Effector memory CD8-positive, alpha-beta T cell (primary cell): ENCODE data around the gene DGKZ.
"Not testable (repeated sequence)": the region's sequence is repeated elsewhere in the genome, so short reads cannot be mapped to it uniquely, and the experiment has no call there.

Experiments used
- ATAC-seq: fragments of 150-1000 bp; cut with Tn5 transposase; replicated peaks from 2 replicates; pipeline ENCODE4 v1.10.0; 2021; ENCODE audit warnings: mild to moderate bottlenecking, moderate library complexity
- DNase-seq, 3 experiments: peaks; one replicate each; pipeline ENCODE4 v3.0.0; 2021
- H3K27ac Mint-ChIP-seq, 2 donors: one replicate each; pipeline ENCODE4 v1.8.0; 2022; ENCODE audit warnings: mild to moderate bottlenecking in 2 of 2, mixed read lengths in 2 of 2, moderate library complexity in 2 of 2
- H3K27me3 Mint-ChIP-seq, 2 donors: one replicate each; pipeline ENCODE4 v1.8.0; 2022; ENCODE audit warnings: mixed read lengths in 2 of 2
- H3K36me3 Mint-ChIP-seq: one replicate; pipeline ENCODE4 v1.8.0; 2022; ENCODE audit warnings: mild to moderate bottlenecking, moderate library complexity, mixed read lengths; ENCODE audit not compliant: insufficient read depth
- H3K4me1 Mint-ChIP-seq, 2 donors: one replicate each; pipeline ENCODE4 v1.8.0; 2022; ENCODE audit warnings: low read depth in 2 of 2, mixed read lengths in 2 of 2
- H3K4me3 Mint-ChIP-seq, 2 donors: one replicate each; pipeline ENCODE4 v1.8.0; 2022; ENCODE audit warnings: mild to moderate bottlenecking in 2 of 2, mixed read lengths in 2 of 2, moderate library complexity in 2 of 2
- H3K9me3 Mint-ChIP-seq, 2 donors: one replicate each; pipeline ENCODE4 v1.8.0; 2022; ENCODE audit warnings: mixed read lengths in 2 of 2

Gene DGKZ

DNA sequence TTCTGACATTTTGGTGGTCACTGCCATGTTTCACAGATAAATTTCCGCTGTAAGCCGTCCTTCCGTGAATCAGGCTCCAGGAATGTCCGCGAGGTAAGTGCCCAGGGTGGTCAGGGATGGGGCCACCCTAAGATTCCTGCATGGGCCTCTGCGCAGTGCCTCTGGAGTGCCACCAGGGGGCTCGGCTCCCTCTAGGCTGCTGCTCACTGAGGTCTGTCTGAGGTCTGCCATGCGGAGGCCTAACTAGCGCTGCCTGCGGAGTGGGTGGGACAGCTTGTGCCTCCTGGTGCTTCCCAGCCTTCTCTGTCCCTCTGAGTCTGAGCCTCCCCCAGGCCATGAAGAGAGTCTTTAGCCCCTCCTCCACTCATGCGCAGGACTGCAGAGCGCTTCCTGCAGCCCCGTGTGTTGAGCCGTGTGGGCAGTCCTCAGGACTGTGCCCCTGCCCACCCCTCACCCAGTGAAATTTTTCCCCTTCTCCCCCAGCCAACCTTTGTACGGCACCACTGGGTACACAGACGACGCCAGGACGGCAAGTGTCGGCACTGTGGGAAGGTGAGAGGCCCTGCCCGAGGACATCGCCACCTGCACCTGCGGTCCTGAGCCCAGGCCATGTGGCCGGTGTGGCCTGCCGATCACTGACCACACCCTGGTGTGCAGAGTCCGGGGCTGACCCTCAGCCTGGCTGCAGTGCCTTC, 22.3 kb downstream of the DGKZ start:
- no peak overlapping the region for H3K4me3 Mint-ChIP-seq
- H3K9me3 Mint-ChIP-seq, result no peaks in the 10 kb centered on the region
- H3K36me3 Mint-ChIP-seq, result peaks cover 70% of the 10 kb centered on the region
- H3K27me3 Mint-ChIP-seq, result no peaks in the 10 kb centered on the region
- peak in 1 of 3 experiments; percentile 52 for DNase-seq
- H3K4me1 Mint-ChIP-seq, result peaks cover 26% of the 10 kb centered on the region in 2 donors
- ATAC-seq, result peak; percentile 60
- H3K27ac Mint-ChIP-seq, result peak overlapping the region; percentile 44 to 84

- Mint-ChIP-seq H3K27ac (peak overlapping the region; percentile 5 to 44), H3K9me3 (no peaks in the 10 kb centered on the region)
These were observed 23.0 kb downstream of the DGKZ start for GRCh38 chr11:46370253-46370652.

GRCh38 chr11:46371262-46371661, 24.0 kb downstream of the DGKZ start:
- not testable (repeated sequence) for ATAC-seq, DNase-seq, H3K27ac Mint-ChIP-seq, H3K9me3 Mint-ChIP-seq, H3K4me3 Mint-ChIP-seq, H3K27me3 Mint-ChIP-seq
- H3K4me1 Mint-ChIP-seq, result peaks cover 11 to 17% of the 10 kb centered on the region in 2 donors
- H3K36me3 Mint-ChIP-seq, result peaks cover 80% of the 10 kb centered on the region

More at GRCh38 chr11:46370253-46370652, 23.0 kb downstream of the DGKZ start:
- Mint-ChIP-seq H3K36me3 (peaks cover 73% of the 10 kb centered on the region), H3K27me3 (no peaks in the 10 kb centered on the region), H3K4me1 (peaks cover 19 to 22% of the 10 kb centered on the region in 2 donors), H3K4me3 (no peak overlapping the region)
- no peak for ATAC-seq
- no peak for DNase-seq

DNA sequence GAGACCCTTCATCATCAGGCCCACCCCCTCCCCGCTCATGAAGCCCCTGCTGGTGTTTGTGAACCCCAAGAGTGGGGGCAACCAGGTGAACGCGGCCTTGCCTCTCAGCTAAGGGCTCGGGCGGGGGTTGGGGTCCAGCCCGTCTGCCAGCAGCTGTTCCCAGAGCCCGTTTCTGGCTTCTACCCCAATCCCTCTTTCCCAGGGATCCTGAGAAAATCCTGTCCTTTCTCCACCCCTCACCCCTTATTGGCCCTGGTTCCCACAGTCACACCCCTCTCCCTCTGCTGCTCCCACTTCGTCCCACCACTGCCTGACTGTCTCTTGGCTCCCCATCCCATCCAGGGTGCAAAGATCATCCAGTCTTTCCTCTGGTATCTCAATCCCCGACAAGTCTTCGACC, 24.8 kb downstream of the DGKZ start:
- ATAC-seq (no peak), DNase-seq (no peak)
- H3K36me3 Mint-ChIP-seq, result peaks cover 88% of the 10 kb centered on the region

DNA sequence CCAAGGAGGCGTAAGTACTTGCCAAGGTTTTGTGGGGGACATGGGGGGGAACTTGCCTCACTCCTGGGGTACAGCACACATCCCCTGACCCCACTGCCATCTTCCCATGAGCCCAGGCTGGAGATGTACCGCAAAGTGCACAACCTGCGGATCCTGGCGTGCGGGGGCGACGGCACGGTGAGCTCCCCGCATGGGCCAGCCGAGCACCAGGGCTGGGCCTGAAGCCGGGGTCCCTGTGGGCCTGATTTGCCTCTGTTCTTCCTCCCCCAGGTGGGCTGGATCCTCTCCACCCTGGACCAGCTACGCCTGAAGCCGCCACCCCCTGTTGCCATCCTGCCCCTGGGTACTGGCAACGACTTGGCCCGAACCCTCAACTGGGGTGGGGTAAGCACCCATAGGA, 25.2 kb downstream of the DGKZ start:
- H3K27ac Mint-ChIP-seq, result peak overlapping the region in 1 of 2 donors; percentile 51
- H3K9me3 Mint-ChIP-seq, DNase-seq, H3K27me3 Mint-ChIP-seq, ATAC-seq, H3K4me3 Mint-ChIP-seq: not testable (repeated sequence)
- peaks cover 89% of the 10 kb centered on the region for H3K36me3 Mint-ChIP-seq
- H3K4me1 Mint-ChIP-seq, result peaks cover 6 to 11% of the 10 kb centered on the region in 2 donors

More for the DNA sequence above, 24.8 kb downstream of the DGKZ start:
- H3K4me1 Mint-ChIP-seq, result peaks cover 9 to 14% of the 10 kb centered on the region in 2 donors
- H3K4me3 Mint-ChIP-seq, result no peak overlapping the region
- no peaks in the 10 kb centered on the region for H3K27me3 Mint-ChIP-seq
- H3K9me3 Mint-ChIP-seq, result no peaks in the 10 kb centered on the region
- H3K27ac Mint-ChIP-seq, result peak overlapping the region in 1 of 2 donors; percentile 51

DNA sequence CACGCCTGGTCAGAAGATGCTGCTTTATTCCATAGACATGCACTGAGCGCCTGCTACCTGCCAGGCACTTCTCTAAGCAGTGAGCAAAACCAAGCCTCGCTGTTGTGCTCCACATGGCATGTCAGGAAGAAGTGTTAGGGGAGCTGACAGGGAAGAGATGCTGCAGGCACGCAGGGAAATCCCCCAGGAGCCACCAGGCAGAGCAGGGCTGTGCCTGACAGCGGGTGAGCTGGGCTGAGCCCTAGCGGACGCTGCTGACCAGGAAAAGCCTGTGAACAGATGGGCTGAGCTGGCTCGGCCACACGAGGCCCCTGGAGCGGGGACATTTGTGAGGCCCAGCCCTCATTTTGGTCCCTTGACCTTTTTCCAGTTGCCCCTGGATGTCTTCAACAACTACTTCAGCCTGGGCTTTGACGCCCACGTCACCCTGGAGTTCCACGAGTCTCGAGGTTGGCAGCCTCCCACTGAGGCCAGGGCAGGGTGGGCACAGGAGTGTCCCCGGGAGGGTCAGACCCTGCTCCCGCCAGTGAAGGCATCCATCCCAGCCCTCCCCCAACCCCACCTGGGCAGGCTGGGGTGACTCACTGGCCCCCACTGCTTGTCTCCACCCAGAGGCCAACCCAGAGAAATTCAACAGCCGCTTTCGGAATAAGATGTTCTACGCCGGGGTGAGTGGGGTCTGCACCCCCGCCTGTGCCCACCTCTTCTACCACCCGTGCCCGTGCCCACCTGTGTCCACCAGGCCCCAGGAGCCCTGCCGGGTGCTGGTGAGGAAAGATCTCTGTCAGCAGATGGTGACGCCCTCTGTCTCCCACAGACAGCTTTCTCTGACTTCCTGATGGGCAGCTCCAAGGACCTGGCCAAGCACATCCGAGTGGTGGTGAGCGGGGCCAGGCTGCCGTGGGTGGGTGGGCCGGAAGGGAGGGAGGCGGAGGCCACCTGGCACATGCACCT, 26.8 kb downstream of the DGKZ start:
- Mint-ChIP-seq H3K4me1 (peaks cover 6 to 8% of the 10 kb centered on the region in 2 donors), H3K4me3 (no peak overlapping the region), H3K36me3 (peaks cover 84% of the 10 kb centered on the region), H3K27me3 (no peaks in the 10 kb centered on the region), H3K27ac (peak overlapping the region in 1 of 2 donors; percentile 46), H3K9me3 (no peaks in the 10 kb centered on the region)
- ATAC-seq (no peak), DNase-seq (no peak)

- Mint-ChIP-seq H3K4me3 (no peak overlapping the region), H3K27ac (no peak overlapping the region), H3K36me3 (peaks cover 84% of the 10 kb centered on the region), H3K4me1 (peaks cover 2 to 12% of the 10 kb centered on the region in 2 donors), H3K9me3 (no peaks in the 10 kb centered on the region), H3K27me3 (no peaks in the 10 kb centered on the region)
- ATAC-seq (no peak), DNase-seq (no peak)
These were observed 27.6 kb downstream of the DGKZ start for GRCh38 chr11:46374815-46375214.

GRCh38 chr11:46375392-46376101, 28.3 kb downstream of the DGKZ start:
- no peaks in the 10 kb centered on the region for H3K9me3 Mint-ChIP-seq
- H3K36me3 Mint-ChIP-seq, result peaks cover 78% of the 10 kb centered on the region
- H3K4me3 Mint-ChIP-seq, result no peak overlapping the region
- H3K4me1 Mint-ChIP-seq, result peaks cover 0 to 12% of the 10 kb centered on the region in 2 donors
- ATAC-seq (no peak), DNase-seq (no peak)
- H3K27me3 Mint-ChIP-seq, result no peaks in the 10 kb centered on the region
- H3K27ac Mint-ChIP-seq, result no peak overlapping the region

DNA sequence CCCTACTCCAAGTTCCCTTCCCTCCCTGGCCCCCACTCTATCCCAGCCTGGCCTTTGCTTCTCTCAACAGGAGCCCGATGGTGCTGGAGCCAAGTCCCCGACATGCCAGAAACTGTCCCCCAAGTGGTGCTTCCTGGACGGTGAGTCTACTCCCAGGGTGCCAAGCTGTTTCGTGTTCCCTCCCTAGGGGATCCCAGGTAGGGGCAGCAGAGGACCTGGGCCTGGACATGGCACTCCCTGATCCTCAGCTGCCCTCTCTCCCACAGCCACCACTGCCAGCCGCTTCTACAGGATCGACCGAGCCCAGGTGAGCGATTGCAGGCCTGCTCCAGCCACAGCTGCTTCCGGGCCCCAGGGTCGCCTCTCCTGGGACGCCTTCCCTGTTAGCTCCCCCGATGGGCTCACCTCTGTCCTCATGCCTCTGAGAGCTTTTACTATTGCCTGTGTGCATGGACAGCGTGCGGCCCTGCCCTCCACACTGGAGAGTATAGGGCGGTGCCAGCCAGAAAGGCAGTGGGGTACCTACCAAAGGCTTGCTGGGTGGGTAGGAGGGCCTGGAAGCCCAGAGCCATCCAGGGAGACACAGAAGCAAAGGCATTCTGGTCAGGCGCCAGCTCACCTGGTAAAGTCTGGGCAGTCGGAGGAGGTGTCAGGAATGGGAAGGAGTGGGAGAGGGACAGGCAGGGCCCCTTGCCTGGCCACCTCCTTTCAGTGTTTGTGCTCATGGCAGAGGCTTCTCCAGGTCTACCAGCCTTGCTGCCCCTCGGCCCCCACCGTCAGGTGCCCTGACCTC, 29.2 kb downstream of the DGKZ start:
- H3K27ac Mint-ChIP-seq, result peak overlapping the region; percentile 46 to 49
- DNase-seq, result no peak
- H3K9me3 Mint-ChIP-seq, result no peaks in the 10 kb centered on the region
- H3K4me1 Mint-ChIP-seq, result peaks cover 4 to 12% of the 10 kb centered on the region in 2 donors
- peaks cover 69% of the 10 kb centered on the region for H3K36me3 Mint-ChIP-seq
- ATAC-seq, result no peak
- H3K4me3 Mint-ChIP-seq, result no peak overlapping the region
- H3K27me3 Mint-ChIP-seq, result no peaks in the 10 kb centered on the region

DNA sequence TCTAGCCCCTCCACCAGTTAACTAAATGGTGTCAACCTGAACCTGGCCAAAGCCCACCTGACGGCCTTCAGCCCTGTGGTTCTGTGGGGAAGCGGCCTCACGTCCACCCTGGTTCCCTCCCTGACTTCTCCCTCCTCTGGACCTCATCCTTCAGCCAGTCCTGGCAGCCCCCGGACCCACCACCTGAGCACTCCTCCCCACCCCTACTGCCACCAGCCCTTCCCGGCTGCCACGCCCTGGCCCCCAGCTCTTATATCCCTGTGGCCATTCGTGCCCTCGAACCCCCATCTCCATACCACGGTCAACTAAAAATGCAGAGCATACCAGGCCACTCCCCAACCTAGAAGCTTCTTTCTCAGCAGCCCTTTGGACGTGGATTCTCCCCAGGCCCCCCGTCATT, 30.0 kb downstream of the DGKZ start:
- H3K27ac Mint-ChIP-seq, result peak overlapping the region in 1 of 2 donors; percentile 57
- H3K36me3 Mint-ChIP-seq, result peaks cover 64% of the 10 kb centered on the region
- H3K4me3 Mint-ChIP-seq, result no peak overlapping the region
- peaks cover 5 to 6% of the 10 kb centered on the region in 2 donors for H3K27me3 Mint-ChIP-seq
- peaks cover 8 to 16% of the 10 kb centered on the region in 2 donors for H3K4me1 Mint-ChIP-seq
- ATAC-seq (no peak), DNase-seq (no peak)
- no peaks in the 10 kb centered on the region for H3K9me3 Mint-ChIP-seq

DNA sequence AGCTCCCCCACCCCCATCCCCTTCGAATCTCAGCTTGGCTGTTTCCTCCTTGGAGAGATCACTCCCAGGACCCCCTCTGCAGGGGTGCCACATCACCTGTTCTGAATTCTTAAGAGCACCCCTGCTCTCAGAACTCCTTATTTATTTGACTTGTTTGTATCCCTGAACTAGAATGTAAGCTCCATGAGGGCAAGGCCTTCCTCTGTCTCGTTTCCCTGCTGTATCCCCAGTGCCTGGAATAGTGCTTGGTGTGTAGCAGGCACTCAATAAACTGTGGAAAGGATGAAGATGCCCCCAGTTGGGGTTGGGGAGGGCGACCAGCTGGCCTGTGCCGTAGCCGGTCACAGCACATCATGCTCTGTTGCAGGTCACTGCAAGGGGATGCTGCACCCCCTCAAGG, 30.6 kb downstream of the DGKZ start:
- Mint-ChIP-seq H3K4me3 (no peak overlapping the region), H3K36me3 (peaks cover 58% of the 10 kb centered on the region), H3K27me3 (peaks cover 5 to 10% of the 10 kb centered on the region in 2 donors), H3K9me3 (no peaks in the 10 kb centered on the region), H3K27ac (peak overlapping the region in 1 of 2 donors; percentile 57), H3K4me1 (peaks cover 8 to 16% of the 10 kb centered on the region in 2 donors)
- DNase-seq (no peak), ATAC-seq (no peak)

DNA sequence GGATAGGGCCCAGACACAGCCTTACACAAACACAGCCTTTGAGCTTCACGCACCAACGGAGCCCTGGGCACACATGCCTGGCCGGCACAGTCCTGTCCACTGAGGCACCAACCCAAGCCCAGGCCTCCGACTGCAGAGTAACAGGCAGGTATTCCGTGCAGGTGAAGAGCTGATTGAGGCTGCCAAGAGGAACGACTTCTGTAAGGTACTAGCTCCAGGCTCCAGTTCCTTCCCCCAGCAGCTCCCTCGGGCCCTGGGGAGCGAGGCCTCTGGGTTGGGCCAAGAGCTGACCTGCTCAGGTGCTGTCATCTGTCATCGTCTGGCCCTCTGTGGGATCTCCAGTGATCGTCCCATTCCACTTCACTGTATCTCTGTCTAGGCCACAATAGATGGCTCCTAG, 31.0 kb downstream of the DGKZ start:
- ATAC-seq (no peak), DNase-seq (no peak)
- Mint-ChIP-seq H3K4me3 (no peak overlapping the region), H3K9me3 (no peaks in the 10 kb centered on the region), H3K4me1 (peaks cover 8 to 16% of the 10 kb centered on the region in 2 donors), H3K27me3 (peaks cover 5 to 13% of the 10 kb centered on the region in 2 donors), H3K36me3 (peaks cover 56% of the 10 kb centered on the region), H3K27ac (peak overlapping the region; percentile 13 to 57)
